ENCODE data around the gene MEX3B. TPM values are rescaled to one million over a fixed set of nuclear protein-coding genes. Genes with fewer than 3 reads are reported as not detected.
"Not testable (repeated sequence)": the region's sequence is repeated elsewhere in the genome, so short reads cannot be mapped to it uniquely, and the experiment has no call there.

MEX3B gene
- total RNA-seq, 1 experiment from 2014 or later = 3.6 TPM

DNA sequence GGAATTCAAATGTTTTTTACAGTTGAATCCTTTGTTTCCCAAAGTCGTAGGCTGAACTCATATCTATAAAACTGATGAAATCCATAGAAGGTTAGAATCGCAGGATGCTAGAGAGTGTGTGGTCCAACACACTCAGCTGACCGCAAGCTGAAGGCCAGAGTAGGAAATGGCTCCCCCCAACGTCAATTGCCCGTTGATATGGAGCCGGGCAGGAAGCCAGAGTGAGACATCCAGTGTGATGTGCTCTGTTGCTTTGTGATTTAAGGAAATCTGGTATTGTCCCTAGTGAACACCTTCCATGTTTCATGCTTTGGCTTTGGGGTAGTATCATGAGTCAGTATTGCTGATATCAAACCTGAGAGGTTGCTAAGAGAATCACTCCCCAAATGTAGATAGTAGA, 5.8 kb upstream of the MEX3B start:
- no peak for DNase-seq (ENCODE audit: extremely low read depth, low read depth)

DNA sequence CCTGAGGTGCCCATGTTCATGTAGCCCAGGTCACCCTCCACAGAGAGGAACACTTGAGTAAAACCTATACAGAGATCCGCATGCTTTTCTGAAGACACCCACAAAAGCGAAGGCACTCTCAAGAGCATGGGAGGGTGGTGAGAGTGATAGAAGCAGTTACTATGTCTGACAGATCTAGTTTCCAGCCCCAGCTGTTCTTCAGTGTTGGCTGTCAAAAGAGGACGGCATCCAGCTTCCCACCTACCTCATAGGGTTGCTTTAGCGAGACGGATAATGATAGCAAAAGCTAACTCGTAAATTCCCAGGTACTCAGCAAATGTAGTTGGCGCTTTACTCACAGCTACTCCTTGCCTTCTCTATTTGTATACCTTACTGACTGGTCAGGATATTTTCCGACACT, 3.0 kb upstream of the MEX3B start:
- DNase-seq (ENCODE audit: extremely low read depth, low read depth) = no peak

DNA sequence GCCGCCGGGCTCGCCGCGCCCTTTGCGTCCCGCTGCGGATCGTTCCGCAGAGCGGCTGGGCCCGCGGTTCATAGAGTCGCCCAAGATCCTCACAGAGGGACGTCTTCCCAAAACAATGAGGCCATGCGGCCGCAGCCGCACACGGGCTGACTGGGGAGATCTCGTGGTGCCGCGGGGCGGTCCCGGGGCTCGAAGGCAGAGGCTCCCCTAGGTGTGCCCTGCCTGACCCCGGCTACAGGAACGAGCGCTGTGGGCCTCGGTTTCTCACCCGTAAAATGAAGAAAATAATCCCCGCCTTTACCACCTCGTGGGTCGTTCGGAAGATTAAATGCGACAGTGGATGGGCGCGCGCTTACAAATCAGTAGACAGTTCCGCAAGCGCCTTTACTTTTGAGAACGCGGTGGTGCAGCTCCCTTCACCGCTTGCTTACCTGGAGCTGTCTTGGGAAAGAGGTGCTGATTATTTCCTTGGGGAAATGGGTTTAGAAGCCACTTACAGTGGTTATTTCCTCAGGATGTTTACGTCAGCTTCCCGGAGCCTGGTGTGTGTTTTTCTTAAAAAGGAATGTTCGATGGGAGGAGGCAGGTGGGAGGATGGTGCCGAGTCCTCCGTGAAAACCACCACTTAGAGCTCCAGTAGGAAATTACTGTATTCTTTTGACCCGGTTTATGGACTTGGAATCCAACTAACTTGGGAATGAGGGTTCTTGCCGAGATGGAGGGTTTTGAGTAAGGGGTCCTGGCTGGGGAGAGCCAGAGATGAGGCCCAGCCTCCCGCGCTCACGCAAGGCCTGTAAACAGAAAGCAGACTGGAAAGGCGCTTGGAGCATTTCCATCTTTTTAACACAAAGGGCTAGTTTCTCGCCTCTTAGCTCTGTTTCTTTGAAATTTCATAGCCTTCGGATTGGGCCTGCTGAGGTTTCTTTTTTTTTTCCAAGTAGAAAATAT, 1.9 kb upstream of the MEX3B start:
- DNase-seq (ENCODE audit: extremely low read depth, low read depth) = no peak

DNA sequence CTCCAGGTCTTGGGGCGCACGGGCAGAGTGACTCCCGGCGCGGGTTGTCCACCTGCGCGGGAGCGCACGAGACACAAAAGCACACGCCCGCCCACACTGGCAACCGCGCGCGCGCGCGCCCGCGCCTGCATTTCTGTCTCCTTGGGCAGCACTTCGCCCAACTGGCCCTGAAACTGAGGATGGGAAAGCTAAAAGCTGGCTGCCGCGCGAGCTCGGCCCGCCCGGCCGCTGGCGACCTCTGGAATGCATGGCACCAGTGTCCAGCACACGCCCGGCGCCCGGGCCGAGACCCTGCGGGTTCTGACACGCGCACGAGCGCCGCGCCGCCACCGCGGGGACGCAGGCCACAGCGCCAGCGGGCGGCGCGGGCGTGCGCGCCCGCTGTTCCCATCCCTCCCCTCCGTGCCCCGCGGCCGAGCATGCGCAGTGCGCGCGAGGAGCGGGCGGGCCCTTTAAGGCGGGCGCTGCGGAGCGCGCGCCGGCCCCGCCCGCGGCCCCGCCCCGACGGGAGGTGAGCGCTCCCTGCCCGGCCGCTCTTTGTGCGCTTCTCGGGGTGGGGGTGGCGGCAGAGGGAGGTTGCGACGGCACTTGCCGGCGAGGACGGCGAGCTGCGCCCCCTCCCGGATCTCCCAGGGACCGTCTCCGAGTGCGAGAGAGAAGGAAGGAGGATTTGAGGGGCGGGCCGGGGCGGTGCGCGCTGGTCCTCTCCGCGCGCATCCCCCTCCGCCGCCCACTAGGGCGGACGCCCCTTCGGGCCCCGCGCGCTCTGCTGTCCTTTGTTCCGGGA, 1.0 kb upstream of the MEX3B start:
- peak; percentile 90 for DNase-seq (ENCODE audit: extremely low read depth, low read depth)

DNA sequence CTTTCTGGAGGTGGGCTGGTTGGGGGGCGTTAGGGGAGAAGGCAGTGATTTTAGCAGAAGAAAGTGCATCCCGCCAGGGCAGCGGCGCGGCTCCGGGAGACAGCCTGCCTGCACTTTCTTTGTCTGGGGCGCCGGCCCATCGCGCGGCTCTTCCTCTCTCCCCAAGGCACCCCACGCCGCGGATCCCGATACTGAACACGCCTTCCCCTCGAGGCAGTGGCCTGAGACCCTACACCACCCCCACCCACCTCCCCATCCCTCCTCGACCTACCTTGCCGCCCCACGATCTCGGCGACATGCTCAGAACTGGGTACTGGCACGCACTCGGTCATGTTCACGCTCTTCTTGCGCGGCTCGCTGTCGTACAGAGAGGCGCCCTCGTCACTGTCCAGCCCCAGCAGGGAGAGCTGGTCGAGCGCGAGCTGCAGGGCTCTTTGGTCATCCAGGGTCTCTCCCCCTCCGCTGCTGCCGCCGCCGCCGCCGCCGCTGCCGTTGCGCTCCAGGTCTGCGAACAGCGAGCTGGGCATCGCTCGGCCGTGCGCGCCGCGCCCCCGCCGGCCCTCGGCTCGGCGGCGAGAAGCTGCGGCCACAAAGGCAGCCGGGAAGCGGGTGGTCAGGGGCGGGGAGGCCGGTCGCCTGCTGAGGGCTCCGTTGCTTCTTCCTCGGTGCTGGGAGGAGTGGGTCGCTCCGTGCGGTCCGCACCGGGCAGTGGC, 483 bp downstream of the MEX3B start:
- peak; percentile 15 for DNase-seq (ENCODE audit: extremely low read depth, low read depth)

DNA sequence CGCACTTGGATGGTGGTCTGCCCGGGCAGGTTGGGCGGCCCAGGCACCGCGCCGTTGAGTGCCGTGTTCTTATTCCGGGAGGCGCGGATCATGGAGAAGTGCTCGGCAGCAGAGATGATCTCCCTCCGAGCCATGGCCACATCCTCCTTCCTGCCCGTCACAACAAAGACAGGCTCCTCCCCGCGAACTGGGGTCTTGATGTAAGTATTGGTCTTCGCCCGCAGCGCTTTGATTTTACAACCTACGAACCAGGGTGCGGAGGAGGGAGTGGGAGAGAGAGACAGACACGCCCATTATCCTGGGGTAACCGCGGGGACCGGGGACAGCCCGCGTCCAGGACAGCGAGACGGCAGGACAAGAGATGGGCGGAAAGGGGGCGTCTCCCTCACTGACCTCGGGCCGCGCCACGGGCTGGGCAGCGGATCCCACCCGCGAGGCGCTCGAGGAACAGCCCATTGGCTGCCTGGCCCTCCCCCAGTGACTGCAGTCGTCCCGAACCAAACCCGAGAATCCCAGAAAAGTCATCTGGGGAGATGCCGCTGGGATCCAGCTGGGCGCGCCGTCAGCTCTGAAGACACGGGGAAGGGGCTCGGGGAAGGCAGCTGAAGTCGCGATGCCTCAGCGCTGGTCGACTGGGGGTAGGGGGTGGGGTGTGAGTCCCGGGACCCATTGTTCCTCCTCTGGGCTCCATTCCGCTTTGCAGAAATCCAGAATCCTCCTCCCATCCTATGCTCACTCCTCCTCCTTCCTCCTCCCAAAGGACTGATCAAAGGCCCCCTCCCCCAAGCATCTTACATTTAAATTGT, 1.2 kb downstream of the MEX3B start:
- no peak for DNase-seq (ENCODE audit: extremely low read depth, low read depth)

DNA sequence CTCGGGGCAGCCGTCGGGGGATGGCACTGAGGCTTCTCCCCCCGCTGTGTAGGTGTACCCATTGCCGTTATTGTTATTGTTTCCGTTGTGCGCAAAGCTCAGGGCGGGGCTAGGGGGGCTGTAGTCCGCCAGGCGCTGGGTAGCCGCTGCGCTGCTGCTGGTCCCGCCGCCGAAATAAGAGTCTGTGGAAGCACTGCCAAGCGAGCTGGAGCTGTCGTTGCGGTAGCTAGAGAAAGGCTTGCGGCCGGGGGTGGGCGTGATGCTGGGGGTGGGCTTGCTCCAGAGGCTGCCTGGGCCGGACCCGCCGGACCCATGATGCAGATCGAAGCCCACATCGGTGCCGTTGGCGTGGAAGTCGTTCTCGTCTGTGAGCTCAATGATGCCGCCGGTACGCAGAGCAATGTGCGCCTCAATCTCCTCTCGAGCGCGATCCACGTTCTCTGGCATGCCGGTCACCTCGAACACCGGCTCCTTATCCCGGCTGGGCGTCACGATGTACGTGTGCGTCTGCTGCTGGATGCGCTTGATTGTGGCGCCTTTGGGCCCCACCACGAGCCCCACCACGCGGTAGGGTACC, 1.9 kb downstream of the MEX3B start:
- DNase-seq (ENCODE audit: extremely low read depth, low read depth) = no peak

DNA sequence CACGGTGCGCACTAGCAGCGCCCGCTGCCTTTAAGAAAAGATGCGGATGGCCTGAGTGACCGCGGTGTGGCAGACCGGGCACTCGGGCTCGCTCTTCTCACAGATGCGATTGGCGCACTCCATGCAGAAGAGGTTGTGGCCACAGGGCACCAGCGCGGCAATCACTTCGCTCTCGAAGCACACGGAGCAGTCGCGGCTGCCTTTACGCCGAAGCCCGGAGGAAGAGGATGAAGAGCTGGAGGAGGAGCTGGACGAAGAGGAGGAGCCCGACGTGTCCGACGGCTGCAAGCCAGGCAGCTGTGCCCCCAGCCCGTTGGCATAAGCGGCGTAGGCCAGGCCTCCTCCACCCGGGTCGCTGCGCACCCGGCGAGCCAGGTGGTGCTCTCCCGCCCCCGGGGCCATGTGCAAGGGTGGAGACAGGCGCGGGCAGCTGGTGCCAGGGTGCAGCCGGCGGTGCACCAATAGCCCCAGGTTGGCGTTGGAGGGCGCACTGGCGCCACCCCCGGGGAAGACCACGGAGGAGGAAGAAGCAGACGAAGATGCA, 2.6 kb downstream of the MEX3B start:
- DNase-seq (ENCODE audit: extremely low read depth, low read depth) = no peak

DNA sequence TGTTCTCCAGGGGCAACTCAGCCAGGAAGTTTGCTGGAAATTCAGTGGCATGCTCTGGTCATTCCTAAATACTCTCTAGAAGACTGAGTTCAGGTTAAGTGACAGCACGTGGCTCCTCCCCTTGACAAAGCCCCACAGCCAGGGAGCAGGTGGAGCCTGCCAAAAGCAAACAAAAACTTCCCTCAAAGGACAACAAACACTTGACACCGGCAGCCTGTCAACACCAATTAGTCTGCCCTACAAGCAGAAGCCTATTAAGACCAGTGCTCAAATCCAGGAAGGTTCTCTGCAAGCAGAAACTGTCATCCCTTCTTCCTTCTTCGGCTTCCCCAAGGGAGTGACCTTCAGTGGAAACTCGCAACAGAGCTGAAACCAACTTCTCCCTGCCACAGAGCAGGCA, 5.0 kb downstream of the MEX3B start:
- no peak for DNase-seq (ENCODE audit: extremely low read depth, low read depth)

DNA sequence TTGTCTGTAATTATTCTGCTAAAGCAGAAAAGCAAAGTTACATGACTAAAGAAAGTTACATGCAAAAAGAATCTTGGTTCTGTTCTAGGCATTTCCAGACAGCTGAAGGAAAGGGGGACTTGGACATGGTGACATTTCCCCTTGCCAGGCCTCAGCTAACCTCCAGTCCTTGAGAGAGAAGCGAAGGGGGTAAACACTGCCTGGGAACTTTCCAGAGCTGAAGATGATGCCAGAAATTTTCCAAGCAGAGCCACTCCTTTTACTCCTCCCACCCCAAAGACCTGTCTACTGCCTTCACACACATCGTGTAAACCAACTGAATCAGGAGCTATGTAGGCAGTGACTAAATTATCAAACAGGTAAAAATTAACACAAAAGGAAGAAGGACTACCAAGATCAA, 5.4 kb downstream of the MEX3B start:
- no peak for DNase-seq (ENCODE audit: extremely low read depth, low read depth)

DNA sequence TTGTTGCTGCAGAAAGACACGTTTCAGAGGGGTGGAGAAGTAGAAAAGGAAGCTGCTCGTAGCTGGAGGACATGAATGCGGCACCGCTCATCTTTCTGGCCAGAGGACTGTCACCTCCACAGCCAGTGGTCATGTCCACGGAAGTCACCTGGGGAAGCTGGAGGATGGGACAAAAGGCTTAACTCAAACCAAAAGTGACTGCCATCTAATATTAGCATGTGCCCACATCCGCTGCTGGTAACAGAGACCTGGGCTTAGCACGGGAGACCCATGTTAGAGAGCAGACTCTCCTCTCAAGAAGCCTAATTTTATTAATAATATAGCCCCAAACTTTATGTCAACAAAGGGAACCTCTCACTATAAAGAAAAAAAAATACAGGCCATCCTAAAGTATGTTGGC, 5.9 kb downstream of the MEX3B start:
- DNase-seq (ENCODE audit: extremely low read depth, low read depth) = no peak

DNA sequence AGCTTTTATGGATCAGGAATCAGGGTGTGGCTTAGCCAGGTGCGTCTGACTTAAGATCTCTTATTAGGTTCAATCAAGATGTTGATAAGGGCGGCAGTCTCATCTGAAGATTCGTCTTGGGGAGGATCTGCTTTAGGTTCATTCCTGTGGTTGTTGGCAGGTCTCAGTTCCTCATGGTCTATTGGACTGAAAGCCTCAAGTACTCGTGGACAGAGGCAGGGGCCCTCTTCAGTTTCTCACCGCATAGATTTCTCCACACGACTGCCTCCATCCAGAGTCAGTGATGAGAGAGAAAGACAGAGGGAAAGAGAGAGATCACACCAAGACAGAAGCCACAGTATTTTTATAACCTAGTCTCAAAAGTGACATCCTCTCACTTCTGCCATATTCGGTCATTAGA, 9.4 kb downstream of the MEX3B start:
- no peak for DNase-seq (ENCODE audit: extremely low read depth, low read depth)

DNA sequence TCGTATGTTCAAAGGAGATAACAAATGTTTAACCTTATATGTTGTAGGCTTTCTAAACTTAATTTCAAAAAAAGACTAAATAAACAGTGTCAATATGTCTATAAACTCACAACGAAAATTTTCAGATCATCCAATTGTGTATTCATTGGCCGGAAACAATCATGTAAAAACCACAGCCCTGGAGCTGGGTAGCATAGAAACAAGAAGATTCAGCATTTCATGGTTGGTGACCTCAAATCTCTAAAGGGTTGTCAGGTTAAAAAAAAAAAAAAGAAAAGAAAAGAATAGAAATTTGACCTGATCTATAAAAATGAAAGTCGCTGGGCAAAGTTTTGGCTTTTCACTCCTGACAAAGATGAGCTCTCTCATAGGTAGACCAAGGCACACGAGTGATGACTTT, 13.9 kb downstream of the MEX3B start:
- no peak for DNase-seq (ENCODE audit: extremely low read depth, low read depth)

DNA sequence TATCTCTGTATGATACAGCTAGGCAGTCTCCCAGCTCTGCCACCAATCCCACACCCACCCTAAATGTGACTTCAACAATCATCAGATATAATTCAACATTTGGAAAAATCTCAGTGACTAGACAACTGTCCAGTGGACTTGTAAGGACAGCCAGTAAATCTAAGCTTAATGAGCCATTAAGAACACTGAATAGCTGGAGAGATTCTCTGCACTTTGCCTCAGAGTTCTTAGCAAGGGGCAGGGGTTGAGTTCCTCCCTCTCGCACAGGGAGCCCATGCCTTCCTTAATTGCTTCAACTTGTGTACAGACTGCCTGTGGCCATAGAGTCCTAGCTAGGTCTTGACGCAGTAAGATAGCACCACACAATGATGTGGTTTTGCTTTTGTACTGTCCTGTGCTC, 15.6 kb downstream of the MEX3B start:
- DNase-seq (ENCODE audit: extremely low read depth, low read depth) = no peak

DNA sequence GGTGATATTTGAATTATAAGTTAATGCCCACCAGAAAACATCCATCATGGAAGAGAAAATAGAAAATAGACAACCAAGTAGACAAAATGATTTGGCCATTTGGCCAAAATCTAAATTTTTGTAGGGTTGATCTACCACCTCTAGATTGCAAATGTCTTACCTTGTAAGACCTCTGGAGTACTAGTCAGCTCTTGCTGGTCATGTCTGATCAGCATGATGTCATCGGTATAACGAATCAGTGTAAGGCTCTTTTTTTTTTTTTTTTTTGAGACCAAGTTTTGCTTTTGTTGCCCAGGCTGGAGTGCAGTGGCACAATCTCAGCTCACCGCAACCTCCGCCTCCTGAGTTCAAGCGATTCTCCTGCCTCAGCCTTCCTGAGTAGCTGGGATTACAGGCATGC, 17.7 kb downstream of the MEX3B start:
- DNase-seq (ENCODE audit: extremely low read depth, low read depth) = not testable (repeated sequence)

DNA sequence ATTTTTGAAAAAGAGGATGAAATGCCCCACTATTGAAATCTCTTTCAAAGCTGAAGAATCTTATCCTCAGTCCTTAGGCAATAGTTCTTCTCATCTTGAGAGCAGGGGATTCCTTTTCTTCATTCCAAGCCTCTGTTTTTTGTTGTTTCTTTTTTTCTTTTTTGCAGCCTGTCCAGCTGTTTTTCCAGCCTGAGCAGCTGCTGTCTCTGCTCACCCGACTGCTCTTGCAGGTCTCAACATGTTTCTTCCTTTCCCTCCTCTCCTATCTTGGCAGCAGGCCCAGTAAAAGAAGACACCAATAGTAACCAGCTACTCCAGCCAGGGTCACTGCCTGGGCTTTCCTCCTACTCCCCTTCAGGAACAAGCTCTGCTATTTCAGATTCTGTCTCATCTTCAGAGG, 23.8 kb downstream of the MEX3B start:
- DNase-seq (ENCODE audit: extremely low read depth, low read depth) = no peak

DNA sequence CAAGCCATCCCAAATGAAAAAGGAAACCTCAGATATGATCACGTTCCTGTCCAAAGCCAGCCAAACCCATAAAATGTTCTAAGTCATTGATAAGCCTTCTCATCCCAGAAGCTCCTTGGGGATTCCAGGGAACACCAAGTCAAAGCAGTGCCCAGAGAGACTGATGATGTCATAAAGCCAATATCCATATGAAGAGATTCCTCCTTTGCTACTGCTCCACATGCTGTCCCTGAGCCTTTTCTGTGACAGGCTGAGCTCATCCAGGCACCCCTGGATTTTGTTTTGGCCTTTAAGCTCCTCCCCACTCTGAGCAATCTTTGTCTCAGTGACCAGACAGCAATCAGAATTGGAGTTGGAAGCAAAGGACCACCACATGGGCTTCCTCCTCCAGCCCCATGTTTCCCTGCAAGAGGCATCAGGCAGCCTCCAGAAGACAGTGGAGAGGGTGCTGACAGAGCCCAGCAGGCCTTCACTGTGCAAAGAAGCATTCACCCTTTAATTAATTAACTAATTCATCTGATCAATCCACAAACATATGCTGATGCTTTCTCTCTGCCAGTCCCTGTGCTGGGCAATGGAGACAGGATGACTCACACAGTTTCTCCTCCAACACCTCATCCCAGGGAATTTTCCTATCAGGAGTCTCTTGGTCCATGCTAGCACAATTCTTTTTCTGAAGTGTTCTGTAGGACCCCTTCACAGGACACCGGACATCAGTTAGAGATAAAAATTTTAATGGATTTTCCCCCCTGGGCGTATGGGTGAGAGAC, 25.0 kb downstream of the MEX3B start:
- DNase-seq (ENCODE audit: extremely low read depth, low read depth) = no peak

DNA sequence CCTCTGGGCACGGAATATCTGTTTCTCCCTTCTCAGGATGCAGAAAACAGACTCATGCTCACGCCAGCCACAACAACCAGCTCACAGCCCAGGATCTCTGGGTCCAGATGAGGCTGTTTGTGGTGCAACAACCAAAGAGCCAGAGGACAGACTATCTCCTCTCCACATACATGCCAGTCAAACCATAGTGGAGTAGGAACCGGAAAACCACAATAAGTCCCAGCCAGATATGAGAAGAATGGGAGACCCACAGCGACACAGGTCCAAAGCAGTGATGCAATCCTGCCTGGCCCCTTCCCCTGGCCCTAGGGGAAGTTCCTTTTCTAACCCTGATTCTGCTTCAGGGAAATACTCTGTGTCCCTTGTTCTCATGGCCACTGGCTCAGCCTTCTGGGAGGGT, 27.6 kb downstream of the MEX3B start:
- no peak for DNase-seq (ENCODE audit: extremely low read depth, low read depth)

DNA sequence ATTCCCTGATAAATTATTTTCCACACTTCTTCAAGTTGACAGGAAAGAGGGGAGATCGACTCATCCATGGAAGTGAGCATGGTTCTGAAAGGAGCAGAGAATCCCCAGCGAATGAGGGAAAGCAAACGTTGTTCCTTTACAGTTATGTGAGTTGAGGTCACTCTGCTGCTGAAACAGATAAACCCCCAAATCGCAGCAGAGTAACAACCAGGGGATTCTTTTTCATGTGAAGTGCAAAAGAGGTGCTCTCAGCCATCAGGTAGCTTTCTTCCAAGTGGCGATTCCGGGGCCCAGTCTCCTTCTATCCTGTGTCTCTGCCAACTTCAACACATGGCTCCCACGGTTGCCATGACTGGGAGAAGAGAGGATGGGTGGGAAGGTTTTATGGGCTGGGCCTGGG, 28.2 kb downstream of the MEX3B start:
- no peak for DNase-seq (ENCODE audit: extremely low read depth, low read depth)
